ENCODE results near the gene RRM2. TPM values are rescaled to one million over a fixed set of nuclear protein-coding genes. Genes with fewer than 3 reads are reported as not detected.
"Not testable (repeated sequence)": the region's sequence is repeated elsewhere in the genome, so short reads cannot be mapped to it uniquely, and the experiment has no call there.

RRM2 gene
- polyA plus RNA-seq, 2 donors, result 14.8 to 43.2 TPM

- not testable (repeated sequence) for H3K4me1 ChIP-seq (ENCODE audit: control insufficient read depth in 2 of 2, insufficient read depth in 2 of 2, low read length in 1 of 2); H3K36me3 ChIP-seq (ENCODE audit: control insufficient read depth in 2 of 2, insufficient read depth in 2 of 2, low read length in 1 of 2); H3K9me3 ChIP-seq (ENCODE audit: control insufficient read depth in 2 of 2, insufficient read depth in 1 of 2, low read depth in 1 of 2, low read length in 1 of 2); H3K27ac ChIP-seq (ENCODE audit: low read depth in 2 of 2, low read length in 1 of 2); H3K27me3 ChIP-seq (ENCODE audit: control insufficient read depth in 1 of 2, insufficient read depth in 2 of 2, low read length in 2 of 2); H3K4me3 ChIP-seq (ENCODE audit: low read depth in 1 of 2, low read length in 2 of 2)
These were observed 17.6 kb upstream of the RRM2 start for GRCh38 chr2:10104906-10105305.

- Histone ChIP-seq H3K4me1 (ENCODE audit: control insufficient read depth in 2 of 2, insufficient read depth in 2 of 2, low read length in 1 of 2) (no peaks in the 10 kb centered on the region), H3K27ac (ENCODE audit: low read depth in 2 of 2, low read length in 1 of 2) (no peak overlapping the region), H3K4me3 (ENCODE audit: low read depth in 1 of 2, low read length in 2 of 2) (no peak overlapping the region), H3K27me3 (ENCODE audit: control insufficient read depth in 1 of 2, insufficient read depth in 2 of 2, low read length in 2 of 2) (no peaks in the 10 kb centered on the region), H3K9me3 (ENCODE audit: control insufficient read depth in 2 of 2, insufficient read depth in 1 of 2, low read depth in 1 of 2, low read length in 1 of 2) (no peaks in the 10 kb centered on the region), H3K36me3 (ENCODE audit: control insufficient read depth in 2 of 2, insufficient read depth in 2 of 2, low read length in 1 of 2) (no peaks in the 10 kb centered on the region)
These were observed 13.2 kb upstream of the RRM2 start for GRCh38 chr2:10109311-10109710.

GRCh38 chr2:10119027-10119325 lies 3.6 kb upstream of the RRM2 start:
- Histone ChIP-seq H3K4me1 (ENCODE audit: control insufficient read depth in 2 of 2, insufficient read depth in 2 of 2, low read length in 1 of 2) (peaks cover 0 to 8% of the 10 kb centered on the region in 2 donors), H3K9me3 (ENCODE audit: control insufficient read depth in 2 of 2, insufficient read depth in 1 of 2, low read depth in 1 of 2, low read length in 1 of 2) (no peaks in the 10 kb centered on the region), H3K4me3 (ENCODE audit: low read depth in 1 of 2, low read length in 2 of 2) (no peak overlapping the region), H3K36me3 (ENCODE audit: control insufficient read depth in 2 of 2, insufficient read depth in 2 of 2, low read length in 1 of 2) (no peaks in the 10 kb centered on the region), H3K27ac (ENCODE audit: low read depth in 2 of 2, low read length in 1 of 2) (no peak overlapping the region), H3K27me3 (ENCODE audit: control insufficient read depth in 1 of 2, insufficient read depth in 2 of 2, low read length in 2 of 2) (no peaks in the 10 kb centered on the region)
- WGBS, 2 donors, result 94 to 95% methylated on average over 3 of the region's 3 CpGs

GRCh38 chr2:10119601-10120157 lies 2.9 kb upstream of the RRM2 start:
- peak overlapping the region in 1 of 2 donors; percentile 89 for H3K27ac ChIP-seq (ENCODE audit: low read depth in 2 of 2, low read length in 1 of 2)
- H3K4me3 ChIP-seq (ENCODE audit: low read depth in 1 of 2, low read length in 2 of 2), result peak overlapping the region; percentile 55 to 58

GRCh38 chr2:10120158-10120876 lies 2.2 kb upstream of the RRM2 start:
- peak overlapping the region; percentile 55 to 58 for H3K4me3 ChIP-seq (ENCODE audit: low read depth in 1 of 2, low read length in 2 of 2)
- no peaks in the 10 kb centered on the region for H3K27me3 ChIP-seq (ENCODE audit: control insufficient read depth in 1 of 2, insufficient read depth in 2 of 2, low read length in 2 of 2)
- H3K4me1 ChIP-seq (ENCODE audit: control insufficient read depth in 2 of 2, insufficient read depth in 2 of 2, low read length in 1 of 2), result peaks cover 0 to 8% of the 10 kb centered on the region in 2 donors
- no peaks in the 10 kb centered on the region for H3K36me3 ChIP-seq (ENCODE audit: control insufficient read depth in 2 of 2, insufficient read depth in 2 of 2, low read length in 1 of 2)
- WGBS, 2 donors, result 0 to 1% methylated on average over 60 of the region's 60 CpGs
- H3K9me3 ChIP-seq (ENCODE audit: control insufficient read depth in 2 of 2, insufficient read depth in 1 of 2, low read depth in 1 of 2, low read length in 1 of 2), result no peaks in the 10 kb centered on the region
- peak overlapping the region; percentile 83 to 89 for H3K27ac ChIP-seq (ENCODE audit: low read depth in 2 of 2, low read length in 1 of 2)

More at GRCh38 chr2:10119601-10120157, 2.9 kb upstream of the RRM2 start:
- 71% methylated on average over 14 of the region's 14 CpGs for WGBS, 2 donors
- no peaks in the 10 kb centered on the region for H3K27me3 ChIP-seq (ENCODE audit: control insufficient read depth in 1 of 2, insufficient read depth in 2 of 2, low read length in 2 of 2)
- no peaks in the 10 kb centered on the region for H3K36me3 ChIP-seq (ENCODE audit: control insufficient read depth in 2 of 2, insufficient read depth in 2 of 2, low read length in 1 of 2)
- peaks cover 0 to 8% of the 10 kb centered on the region in 2 donors for H3K4me1 ChIP-seq (ENCODE audit: control insufficient read depth in 2 of 2, insufficient read depth in 2 of 2, low read length in 1 of 2)
- H3K9me3 ChIP-seq (ENCODE audit: control insufficient read depth in 2 of 2, insufficient read depth in 1 of 2, low read depth in 1 of 2, low read length in 1 of 2), result no peaks in the 10 kb centered on the region

- no peaks in the 10 kb centered on the region for H3K27me3 ChIP-seq (ENCODE audit: control insufficient read depth in 1 of 2, insufficient read depth in 2 of 2, low read length in 2 of 2)
- peak overlapping the region; percentile 55 to 58 for H3K4me3 ChIP-seq (ENCODE audit: low read depth in 1 of 2, low read length in 2 of 2)
- H3K27ac ChIP-seq (ENCODE audit: low read depth in 2 of 2, low read length in 1 of 2), result peak overlapping the region; percentile 83 to 89
- no peaks in the 10 kb centered on the region for H3K9me3 ChIP-seq (ENCODE audit: control insufficient read depth in 2 of 2, insufficient read depth in 1 of 2, low read depth in 1 of 2, low read length in 1 of 2)
- WGBS, 2 donors, result 18 to 23% methylated on average over 13 of the region's 13 CpGs
- H3K4me1 ChIP-seq (ENCODE audit: control insufficient read depth in 2 of 2, insufficient read depth in 2 of 2, low read length in 1 of 2), result peaks cover 0 to 8% of the 10 kb centered on the region in 2 donors
- no peaks in the 10 kb centered on the region for H3K36me3 ChIP-seq (ENCODE audit: control insufficient read depth in 2 of 2, insufficient read depth in 2 of 2, low read length in 1 of 2)
These were observed 1.5 kb upstream of the RRM2 start for GRCh38 chr2:10120877-10121574.

- Histone ChIP-seq H3K27me3 (ENCODE audit: control insufficient read depth in 1 of 2, insufficient read depth in 2 of 2, low read length in 2 of 2) (no peaks in the 10 kb centered on the region), H3K4me3 (ENCODE audit: low read depth in 1 of 2, low read length in 2 of 2) (peak overlapping the region; percentile 54 to 55), H3K4me1 (ENCODE audit: control insufficient read depth in 2 of 2, insufficient read depth in 2 of 2, low read length in 1 of 2) (peaks cover 0 to 8% of the 10 kb centered on the region in 2 donors), H3K27ac (ENCODE audit: low read depth in 2 of 2, low read length in 1 of 2) (no peak overlapping the region), H3K36me3 (ENCODE audit: control insufficient read depth in 2 of 2, insufficient read depth in 2 of 2, low read length in 1 of 2) (no peaks in the 10 kb centered on the region), H3K9me3 (ENCODE audit: control insufficient read depth in 2 of 2, insufficient read depth in 1 of 2, low read depth in 1 of 2, low read length in 1 of 2) (no peaks in the 10 kb centered on the region)
- WGBS, 2 donors, result 5 to 13% methylated on average over 18 of the region's 18 CpGs
These were observed 742 bp downstream of the RRM2 start for GRCh38 chr2:10123281-10123680.

- H3K4me1 ChIP-seq (ENCODE audit: control insufficient read depth in 2 of 2, insufficient read depth in 2 of 2, low read length in 1 of 2), result peaks cover 0 to 8% of the 10 kb centered on the region in 2 donors
- no peak overlapping the region for H3K27ac ChIP-seq (ENCODE audit: low read depth in 2 of 2, low read length in 1 of 2)
- H3K9me3 ChIP-seq (ENCODE audit: control insufficient read depth in 2 of 2, insufficient read depth in 1 of 2, low read depth in 1 of 2, low read length in 1 of 2), result no peaks in the 10 kb centered on the region
- H3K4me3 ChIP-seq (ENCODE audit: low read depth in 1 of 2, low read length in 2 of 2), result no peak overlapping the region
- WGBS, 2 donors, result 8 to 14% methylated on average over 5 of the region's 5 CpGs
- no peaks in the 10 kb centered on the region for H3K27me3 ChIP-seq (ENCODE audit: control insufficient read depth in 1 of 2, insufficient read depth in 2 of 2, low read length in 2 of 2)
- peaks cover 0 to 2% of the 10 kb centered on the region in 2 donors for H3K36me3 ChIP-seq (ENCODE audit: control insufficient read depth in 2 of 2, insufficient read depth in 2 of 2, low read length in 1 of 2)
These were observed 2.1 kb downstream of the RRM2 start for GRCh38 chr2:10124538-10125045.

GRCh38 chr2:10125842-10126631 lies 3.5 kb downstream of the RRM2 start:
- Histone ChIP-seq H3K27me3 (ENCODE audit: control insufficient read depth in 1 of 2, insufficient read depth in 2 of 2, low read length in 2 of 2) (no peaks in the 10 kb centered on the region), H3K36me3 (ENCODE audit: control insufficient read depth in 2 of 2, insufficient read depth in 2 of 2, low read length in 1 of 2) (peaks cover 0 to 2% of the 10 kb centered on the region in 2 donors), H3K4me1 (ENCODE audit: control insufficient read depth in 2 of 2, insufficient read depth in 2 of 2, low read length in 1 of 2) (peaks cover 0 to 8% of the 10 kb centered on the region in 2 donors), H3K9me3 (ENCODE audit: control insufficient read depth in 2 of 2, insufficient read depth in 1 of 2, low read depth in 1 of 2, low read length in 1 of 2) (no peaks in the 10 kb centered on the region), H3K27ac (ENCODE audit: low read depth in 2 of 2, low read length in 1 of 2) (no peak overlapping the region), H3K4me3 (ENCODE audit: low read depth in 1 of 2, low read length in 2 of 2) (no peak overlapping the region)
- WGBS, 2 donors, result 86 to 89% methylated on average over 6 of the region's 6 CpGs
